ENCODE data around the gene TUB.

TUB gene

DNA sequence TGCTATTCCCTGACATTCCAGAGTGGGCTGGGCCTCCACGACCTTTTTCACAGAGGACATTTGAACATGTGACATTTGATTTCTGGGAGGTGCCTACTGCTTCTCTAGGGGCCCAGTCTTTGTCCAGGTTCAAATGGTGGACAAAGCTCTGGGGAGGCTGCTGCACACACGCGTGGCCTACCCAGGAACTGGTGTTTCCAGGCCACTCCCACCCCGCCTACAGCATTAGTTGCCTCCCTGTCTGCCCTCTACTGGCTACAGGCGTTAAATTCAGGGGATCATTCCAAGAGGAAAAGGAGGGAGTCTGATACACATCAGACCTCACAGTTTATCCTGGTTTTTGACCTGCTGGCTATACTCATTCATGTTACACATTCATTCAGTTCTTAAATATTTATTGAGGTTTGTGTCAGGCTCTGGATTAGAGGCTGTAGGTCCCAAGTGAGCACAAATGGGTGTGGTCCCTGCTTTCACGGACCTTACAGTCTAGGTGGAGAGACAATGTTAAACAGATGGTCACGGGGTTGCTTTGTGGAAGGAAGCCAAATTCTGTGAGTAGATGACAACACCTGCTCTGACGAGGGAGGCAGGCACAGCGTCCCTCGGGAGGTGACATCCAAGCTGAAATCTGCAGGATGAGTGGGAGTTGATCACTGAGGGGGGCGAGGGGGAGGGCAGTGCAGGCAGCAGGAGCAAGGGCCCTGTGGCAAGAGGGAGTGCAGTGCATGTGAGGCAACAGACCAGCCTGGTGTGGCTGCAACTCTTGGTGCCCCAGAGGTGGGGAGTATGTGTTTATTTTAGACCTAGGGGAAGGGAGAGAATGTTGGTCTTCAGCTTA, 11.8 kb downstream of the TUB start:
- peak; percentile 72 for DNase-seq

DNA sequence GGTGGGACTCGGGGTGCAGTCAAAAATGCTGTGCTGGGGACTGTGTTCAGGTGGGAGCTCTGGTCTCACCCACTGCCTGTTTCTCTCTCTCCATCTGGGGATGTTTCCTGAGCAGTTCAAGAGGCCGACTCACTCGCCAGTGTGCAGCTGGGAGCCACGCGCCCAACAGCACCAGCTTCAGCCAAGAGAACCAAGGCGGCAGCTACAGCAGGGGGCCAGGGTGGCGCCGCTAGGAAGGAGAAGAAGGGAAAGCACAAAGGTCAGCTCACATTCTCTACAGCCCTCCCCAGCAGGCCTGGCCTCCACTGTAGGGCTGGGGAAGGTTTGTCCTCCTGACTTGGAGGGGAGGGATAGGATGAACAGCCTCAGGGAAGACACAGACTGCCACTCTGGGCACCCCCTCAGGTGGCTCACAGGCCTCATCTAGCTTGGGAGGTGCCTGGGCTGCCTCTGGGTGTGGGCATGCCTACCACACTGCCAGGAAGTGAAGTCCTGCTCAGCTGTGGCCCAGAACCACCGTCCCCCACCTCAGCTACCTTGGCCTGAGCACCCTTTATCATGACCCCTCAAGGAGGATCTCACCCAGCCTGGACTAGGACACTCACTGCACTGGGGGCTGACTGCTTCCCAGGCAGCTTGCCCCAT, 13.0 kb downstream of the TUB start:
- DNase-seq: no peak

DNA sequence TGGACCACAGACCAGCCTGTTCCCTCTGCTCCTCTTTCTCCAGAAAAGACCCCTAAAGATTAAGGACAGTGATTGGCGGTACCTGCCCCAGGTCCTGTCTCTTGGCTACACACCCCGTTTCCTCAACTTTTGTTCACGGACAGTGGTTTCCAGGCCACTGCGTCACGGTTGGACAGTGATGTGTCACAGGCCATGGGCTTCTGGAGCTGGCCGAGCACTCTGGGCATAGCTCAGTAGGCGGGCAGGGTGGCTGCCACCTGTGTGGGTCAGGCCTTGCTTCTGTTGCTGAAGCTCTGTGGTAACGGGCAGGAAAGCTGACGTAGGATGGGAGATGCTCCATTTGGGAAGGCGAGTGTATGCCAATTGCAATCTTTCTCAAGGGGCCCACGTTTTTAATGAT, 13.6 kb downstream of the TUB start:
- no peak for DNase-seq

DNA sequence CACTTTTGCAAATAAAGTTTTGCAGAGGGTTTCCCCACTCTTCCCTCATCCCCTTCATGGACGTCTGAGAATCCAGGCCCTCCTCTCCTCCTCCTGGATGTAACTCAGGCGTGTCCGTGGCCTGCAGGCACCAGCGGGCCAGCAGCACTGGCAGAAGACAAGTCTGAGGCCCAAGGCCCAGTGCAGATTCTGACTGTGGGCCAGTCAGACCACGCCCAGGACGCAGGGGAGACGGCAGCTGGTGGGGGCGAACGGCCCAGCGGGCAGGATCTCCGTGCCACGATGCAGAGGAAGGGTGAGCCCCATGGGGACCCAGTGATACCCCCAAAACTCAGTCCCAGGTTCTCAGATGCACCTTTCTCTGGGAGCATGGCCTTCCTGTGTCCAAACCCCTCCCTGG, 14.4 kb downstream of the TUB start:
- DNase-seq: no peak

DNA sequence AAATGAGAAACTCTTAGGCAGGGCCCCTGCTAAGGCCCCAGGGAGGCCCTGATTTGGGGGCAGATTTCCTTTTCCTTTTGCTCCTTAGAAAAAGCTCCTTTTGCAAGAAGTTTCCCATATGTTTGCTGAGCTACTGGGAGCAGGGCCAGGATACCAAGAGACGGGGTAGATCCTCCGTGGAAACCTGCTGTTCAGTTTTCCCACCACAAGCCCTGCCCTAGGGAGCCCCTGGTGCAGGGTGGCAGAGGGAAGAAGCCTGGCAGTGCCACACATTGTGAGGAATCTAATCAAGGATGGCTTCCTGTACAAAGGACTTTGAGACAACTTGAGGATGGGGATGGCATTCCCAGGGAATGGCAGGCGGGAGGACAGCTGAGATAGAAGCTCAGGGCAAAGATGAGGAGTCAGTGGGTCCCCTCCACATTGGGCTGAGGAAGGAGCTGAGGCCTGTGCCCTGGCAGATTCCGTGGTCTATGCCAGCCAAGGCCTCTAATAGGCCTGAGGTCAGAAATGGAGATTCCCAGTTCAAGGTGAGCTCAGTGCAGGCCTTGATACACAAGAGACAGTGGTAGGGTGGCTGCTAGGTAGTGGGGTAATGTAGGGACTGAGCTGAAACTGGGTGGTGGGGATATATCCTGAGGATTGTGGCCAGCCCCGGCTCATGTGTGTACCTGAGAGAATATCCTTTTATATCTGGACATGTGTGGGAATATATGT, 15.0 kb downstream of the TUB start:
- no peak for DNase-seq

DNA sequence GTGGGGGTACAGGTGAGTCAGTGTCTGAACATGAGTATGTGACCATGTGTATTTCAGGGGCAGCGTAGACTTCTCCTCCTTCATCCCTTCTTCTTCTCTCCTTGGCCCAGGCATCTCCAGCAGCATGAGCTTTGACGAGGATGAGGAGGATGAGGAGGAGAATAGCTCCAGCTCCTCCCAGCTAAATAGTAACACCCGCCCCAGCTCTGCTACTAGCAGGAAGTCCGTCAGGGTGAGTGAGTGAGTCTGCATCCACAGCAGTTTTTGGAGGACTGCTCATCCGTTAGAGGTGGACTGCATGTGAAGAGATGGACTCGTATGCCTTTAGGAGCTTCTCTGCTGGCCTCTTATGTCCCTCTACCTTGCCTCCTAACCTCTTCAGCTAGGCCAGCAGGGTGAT, 15.6 kb downstream of the TUB start:
- DNase-seq: no peak

DNA sequence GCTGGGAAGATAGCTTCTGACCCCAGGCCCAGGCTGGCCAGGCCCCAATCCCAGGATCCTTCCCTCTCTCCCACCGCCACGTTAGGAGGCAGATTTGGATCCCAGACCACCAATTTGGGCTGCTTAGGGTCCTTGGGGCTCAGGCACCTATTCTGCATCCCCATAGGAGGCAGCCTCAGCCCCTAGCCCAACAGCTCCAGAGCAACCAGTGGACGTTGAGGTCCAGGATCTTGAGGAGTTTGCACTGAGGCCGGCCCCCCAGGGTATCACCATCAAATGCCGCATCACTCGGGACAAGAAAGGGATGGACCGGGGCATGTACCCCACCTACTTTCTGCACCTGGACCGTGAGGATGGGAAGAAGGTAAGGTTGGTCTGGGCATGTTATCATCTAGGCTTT, 16.1 kb downstream of the TUB start:
- no peak for DNase-seq

DNA sequence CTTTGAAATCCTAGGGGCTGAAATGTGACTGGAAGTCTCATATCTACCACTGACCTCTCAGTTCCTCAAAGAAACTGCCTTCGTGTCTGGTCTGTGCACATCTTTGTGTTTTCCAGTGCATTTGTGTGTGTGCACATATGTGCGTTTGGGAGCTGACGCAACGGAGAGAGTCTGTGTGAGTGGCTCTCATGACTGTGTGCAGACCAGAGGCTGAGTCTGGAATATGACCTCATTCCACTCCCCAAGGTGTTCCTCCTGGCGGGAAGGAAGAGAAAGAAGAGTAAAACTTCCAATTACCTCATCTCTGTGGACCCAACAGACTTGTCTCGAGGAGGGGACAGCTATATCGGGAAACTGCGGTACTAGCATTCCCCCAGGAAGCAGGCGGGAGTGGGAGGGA, 16.5 kb downstream of the TUB start:
- DNase-seq: no peak

DNA sequence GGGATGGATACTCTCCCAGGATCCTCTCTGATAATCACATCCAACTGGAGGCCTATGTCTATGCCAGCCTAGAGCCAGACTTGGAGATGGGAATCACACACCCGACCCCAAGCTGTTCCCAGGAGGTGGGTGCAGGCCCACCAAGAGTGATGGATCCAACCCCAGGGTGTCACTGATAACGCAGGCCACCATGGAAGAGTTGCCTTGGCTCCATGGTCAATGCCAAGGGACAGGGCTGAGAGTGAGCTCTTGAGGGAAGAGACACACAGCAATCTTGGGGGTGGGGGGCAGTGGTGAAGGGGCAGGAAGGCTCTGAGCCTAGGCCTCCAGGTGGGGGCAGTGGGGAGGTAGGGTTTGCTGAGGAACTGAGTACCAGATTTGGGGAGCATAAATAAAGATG, 16.9 kb downstream of the TUB start:
- DNase-seq: no peak

DNA sequence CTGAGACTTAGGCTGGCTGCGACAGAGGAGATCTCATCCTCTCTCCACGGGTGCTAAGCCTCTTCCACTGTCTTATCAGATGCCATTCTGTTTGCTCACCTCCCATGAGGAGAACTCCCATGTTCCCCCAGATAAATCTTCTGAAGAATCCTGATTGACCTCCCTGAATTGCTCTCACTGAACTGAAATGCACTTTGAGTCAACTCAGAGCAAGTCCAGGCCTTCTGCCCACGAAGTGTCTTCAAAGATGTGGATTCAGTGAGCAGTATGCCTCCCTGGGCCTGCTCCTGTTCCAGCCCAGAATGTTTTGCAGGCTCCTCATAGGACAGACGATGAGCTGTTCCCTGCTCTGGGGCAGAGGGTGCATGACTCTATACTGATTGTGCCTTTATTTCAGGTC, 17.4 kb downstream of the TUB start:
- peak; percentile 77 for DNase-seq

DNA sequence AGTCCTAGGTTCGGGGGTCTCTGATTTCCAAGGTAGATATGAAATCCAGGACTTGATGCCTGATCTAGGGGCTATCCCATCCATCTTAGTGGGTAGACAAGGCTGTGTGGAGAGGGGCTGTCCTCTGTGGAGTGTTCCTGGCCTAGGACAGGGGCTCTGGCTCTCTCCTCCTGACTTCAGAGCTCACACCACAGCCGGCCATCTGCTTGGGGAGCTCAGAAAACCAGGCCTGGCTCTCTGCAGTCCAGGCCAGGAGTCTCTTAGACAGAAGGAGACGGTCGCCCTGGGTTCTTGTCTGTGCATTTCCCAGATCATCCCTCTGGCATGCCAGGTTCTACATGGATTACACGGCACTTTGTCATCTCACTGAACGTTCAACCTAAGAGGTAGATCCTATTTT, 17.9 kb downstream of the TUB start:
- no peak for DNase-seq

DNA sequence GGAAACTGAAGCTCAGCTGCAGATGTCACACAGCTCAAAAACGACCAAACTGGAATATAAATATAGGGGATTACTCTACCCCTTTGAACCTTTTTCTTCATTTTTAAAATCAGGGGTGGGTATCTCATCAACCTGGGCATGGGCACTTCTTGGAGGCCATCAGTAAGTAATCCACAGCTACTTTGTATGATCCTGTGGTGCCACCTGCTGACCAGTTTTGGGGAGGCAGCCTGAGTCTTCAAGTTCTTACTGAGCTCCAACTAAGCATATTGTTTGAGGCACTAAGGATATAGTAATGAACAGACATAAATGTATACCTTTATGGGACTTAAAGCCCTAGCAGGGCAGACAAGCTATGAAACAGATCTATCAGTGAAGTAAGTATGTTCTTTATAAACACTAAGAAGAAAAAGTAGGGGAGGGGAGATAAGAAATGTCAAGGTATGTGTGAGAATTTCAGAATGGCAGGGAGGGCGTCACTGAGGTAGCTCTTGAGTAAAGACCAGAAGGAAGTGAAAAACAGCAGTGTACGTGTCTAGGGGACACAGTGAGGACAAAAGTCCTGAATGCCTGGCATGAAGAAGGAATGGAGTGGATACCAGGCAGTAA, 18.4 kb downstream of the TUB start:
- DNase-seq: peak; percentile 79

DNA sequence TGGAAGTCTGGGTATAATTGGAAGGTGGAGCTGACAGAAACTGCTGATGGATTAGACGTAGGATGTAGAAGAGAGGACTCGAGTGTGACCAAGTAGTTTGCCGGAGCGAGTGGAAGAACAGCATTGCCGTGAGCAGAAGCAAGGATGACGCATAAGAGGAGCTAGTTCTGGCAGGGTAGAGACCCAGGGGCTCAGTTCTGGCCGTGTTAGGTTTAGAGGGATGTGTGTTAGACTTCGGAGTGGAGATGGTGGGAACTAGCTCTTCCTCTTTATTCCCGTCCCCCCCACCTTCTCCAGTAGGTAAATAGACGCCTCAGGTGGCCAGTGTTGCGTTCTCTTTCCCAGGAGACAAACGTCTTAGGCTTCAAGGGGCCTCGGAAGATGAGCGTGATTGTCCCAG, 19.1 kb downstream of the TUB start:
- DNase-seq: no peak

DNA sequence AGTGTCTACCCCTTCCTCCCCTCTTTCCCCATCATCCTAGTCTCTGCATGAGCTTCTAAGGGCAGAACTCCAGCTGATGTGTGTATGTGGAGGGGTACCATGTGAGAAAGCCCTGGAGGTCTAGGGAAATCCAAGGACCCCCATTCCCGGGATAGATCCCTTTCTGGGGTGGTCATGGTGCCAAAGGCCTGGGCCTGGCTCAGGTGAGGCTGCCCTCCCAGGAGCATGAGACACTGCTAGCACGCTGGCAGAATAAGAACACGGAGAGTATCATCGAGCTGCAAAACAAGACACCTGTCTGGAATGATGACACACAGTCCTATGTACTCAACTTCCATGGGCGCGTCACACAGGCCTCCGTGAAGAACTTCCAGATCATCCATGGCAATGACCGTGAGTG, 19.6 kb downstream of the TUB start:
- no peak for DNase-seq

DNA sequence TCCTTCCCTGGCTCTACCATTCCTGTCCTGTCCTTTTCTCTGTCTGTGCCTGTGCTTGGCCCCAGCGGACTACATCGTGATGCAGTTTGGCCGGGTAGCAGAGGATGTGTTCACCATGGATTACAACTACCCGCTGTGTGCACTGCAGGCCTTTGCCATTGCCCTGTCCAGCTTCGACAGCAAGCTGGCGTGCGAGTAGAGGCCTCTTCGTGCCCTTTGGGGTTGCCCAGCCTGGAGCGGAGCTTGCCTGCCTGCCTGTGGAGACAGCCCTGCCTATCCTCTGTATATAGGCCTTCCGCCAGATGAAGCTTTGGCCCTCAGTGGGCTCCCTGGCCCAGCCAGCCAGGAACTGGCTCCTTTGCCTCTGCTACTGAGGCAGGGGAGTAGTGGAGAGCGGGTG, 20.4 kb downstream of the TUB start:
- DNase-seq: no peak

DNA sequence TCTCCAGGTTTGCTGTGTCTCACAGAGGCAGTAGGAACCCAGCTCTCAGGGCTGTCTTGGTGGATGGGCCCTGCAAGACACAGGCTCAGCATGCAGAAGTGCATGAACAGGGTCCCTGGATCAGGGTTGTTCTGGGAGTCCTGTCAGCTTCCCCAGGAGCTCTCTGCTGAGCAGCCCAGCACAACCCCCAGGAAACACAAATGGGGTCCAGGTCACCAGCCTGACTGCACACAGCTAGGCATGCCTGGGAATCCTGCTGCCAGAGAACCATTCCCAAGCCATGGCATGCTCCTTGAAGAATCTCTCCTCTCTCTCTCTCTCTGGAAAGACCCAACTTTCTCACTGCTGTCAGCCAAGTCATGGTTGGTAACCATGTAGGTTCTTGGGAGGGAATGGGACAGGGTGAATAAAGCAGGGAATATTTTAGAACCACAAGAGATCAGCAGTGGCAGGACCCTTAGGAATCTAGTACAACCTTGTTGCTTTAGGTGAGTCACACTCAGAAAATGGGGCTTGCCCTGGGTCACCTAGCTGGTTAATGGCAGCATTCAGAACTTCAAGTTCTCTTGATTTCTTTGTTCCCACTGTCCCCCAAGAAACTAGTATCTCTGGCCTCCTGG, 21.4 kb downstream of the TUB start:
- no peak for DNase-seq

DNA sequence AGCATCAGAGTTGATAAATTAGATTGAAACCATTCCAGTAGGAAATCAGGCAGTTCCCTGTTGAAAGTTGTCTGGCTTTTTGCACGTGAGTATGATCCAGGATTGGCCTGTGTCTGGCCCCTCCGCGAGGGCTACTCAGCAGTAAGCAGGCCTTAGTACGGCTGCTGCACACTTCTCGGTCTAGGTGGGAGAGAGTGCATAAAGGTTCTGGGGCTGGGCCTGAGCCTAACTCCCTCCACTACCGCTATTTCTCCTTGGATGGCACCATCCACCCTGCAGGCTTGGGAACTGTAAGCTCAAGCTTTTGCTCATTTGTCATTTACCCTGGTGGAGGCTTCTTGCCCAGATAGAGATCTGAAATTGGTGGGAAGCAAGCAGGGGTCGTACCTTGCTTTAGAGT, 22.0 kb downstream of the TUB start:
- DNase-seq: no peak

DNA sequence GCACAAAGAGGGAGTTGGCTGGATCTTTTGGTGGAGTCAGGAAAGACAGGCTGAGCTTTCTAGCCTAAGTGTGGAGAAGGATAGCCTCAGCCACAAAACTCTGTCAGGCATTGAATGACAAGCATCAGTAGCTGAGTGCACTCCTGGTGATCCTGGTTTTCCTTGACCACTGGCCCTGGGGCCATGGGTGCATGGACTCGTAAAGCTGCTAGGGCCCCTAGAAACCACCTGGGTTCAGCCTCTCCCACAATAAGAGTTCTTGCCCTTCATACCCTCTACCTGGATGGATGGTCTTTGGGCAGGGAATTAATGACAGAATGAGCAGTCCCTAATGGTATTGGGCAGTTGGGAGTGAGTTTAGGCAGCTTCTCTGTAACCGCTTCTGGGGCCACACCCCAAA, 22.9 kb downstream of the TUB start:
- no peak for DNase-seq

DNA sequence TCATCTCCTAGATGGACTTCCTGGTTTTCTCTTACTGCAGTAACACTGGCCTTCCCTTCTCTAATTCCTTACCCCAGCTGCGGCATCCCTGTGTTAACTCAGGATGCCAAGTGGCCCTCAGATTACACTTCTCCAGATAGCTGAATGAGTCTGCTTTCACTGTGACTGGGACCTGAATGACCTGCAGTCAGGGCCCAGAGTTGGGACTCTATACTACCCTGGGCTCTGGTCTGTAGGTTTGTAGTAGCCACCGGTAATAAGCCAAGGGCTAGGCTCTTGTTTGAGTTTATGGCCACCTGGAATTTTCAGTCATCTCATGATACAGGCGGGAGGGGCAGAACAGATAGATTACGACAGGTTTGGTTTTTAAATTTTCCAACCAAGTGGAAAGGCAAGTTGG, 24.1 kb downstream of the TUB start:
- no peak for DNase-seq

DNA sequence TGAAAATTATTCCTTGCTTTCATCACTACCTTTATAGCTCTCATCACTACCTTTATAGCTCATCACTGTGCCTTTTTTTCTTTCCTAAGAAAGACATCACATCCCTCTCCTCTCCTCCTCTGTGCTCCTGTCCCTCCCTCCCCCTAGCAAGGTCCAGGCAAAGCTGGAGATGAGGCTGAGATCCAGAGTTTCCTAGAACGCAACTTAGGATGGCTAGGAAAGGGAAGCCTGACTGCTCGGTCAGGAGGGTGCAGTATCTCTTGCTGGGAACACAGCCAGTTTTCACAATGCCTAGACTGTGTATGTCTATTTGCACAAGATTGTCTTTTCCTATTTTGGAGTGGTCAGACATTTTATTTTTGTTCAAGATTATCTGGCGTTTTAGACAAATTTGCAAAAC, 24.7 kb downstream of the TUB start:
- no peak for DNase-seq

DNA sequence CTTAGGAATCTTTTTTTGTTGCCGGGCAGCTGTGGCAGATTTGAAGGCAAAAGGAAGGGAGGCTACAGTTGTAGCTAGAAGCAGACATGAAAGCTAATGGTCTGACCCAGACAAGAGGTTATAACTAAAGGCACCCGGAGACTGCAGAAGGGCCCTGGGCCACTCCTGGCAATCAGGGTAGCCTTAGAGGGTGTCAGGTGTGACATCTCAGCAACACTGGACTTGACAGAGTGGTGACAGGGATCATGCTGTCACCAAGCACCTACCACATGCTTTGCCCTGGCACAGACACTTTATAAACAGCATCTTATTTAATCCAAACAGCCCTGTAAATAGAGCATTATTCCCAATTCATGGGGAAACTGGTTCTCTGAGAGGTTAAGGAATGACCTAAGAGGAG, 25.7 kb downstream of the TUB start:
- DNase-seq: no peak

DNA sequence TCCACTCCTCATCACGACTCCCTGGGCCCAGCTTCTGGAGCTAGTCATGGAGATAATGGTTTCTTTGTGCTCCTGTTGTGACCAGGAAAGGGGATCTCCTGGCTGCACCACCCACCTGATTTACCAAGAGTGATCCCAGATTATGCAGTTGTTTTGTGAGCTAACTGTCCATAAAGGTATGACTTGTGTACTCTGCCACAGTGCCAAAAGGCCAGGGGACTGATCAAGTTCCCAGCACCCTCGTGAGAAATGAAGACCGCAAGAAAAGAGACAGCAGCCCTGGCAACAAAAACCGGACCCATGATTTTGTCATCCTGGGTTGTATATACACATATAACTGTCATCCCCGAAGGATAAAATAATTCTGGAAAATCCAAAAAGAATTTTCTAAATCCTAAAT, 26.6 kb downstream of the TUB start:
- no peak for DNase-seq

DNA sequence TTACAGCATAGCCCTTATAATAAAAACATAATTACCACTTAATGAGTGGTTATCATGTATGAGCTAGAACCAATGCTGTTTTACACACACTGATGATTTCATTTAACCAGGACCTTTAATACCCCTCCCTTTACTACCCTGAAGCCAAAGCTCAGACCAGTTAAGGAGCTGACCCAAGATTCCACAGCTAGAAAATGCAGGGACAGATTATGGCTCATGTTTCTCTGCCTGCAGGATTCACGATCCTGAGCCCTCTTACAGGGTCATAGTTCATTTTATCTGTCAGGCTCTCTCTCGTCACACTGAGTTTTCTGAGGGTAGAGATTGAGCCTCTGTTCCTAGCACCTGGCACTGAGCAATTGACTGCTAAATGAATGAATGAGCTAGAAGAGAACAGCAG, 27.4 kb downstream of the TUB start:
- no peak for DNase-seq

Measured in fibroblast of skin of scalp (primary cell).